OCI-LY1 (cell line): Measurements from ENCODE around the gene KIRREL3.

Source experiments
- H2AFZ ChIP-seq: fragments of 200-600 bp; sonication (generic), shearing (Covaris generic); 2 replicates; pipeline ENCODE4 v1.6.0; 2014; ENCODE audit warnings: antibody characterized with exemption, mild to moderate bottlenecking, low read length
- H3F3A ChIP-seq: fragments of 200-600 bp; sonication (generic), shearing (Covaris generic); 2 replicates; pipeline ENCODE4 v1.6.0; 2014; ENCODE audit warnings: mild to moderate bottlenecking, antibody characterized with exemption, low read length, moderate library complexity; ENCODE audit not compliant: insufficient read depth
- H3K27ac ChIP-seq: fragments of 200-600 bp; sonication (generic); 2 replicates; pipeline ENCODE4 v1.5.1; 2014; ENCODE audit warnings: low read length, mixed run types, mild to moderate bottlenecking, low read depth; ENCODE audit not compliant: poor library complexity, severe bottlenecking
- H3K27me3 ChIP-seq: fragments of 200-600 bp; sonication (generic); 2 replicates; pipeline ENCODE4 v1.6.0; 2014; ENCODE audit warnings: antibody characterized with exemption, mild to moderate bottlenecking, low read length, moderate library complexity; ENCODE audit not compliant: insufficient read depth
- H3K36me3 ChIP-seq: fragments of 200-600 bp; sonication (generic); 2 replicates; pipeline ENCODE4 v1.6.1; 2014; ENCODE audit warnings: mild to moderate bottlenecking, antibody characterized with exemption, low read length, moderate library complexity, mixed read lengths; ENCODE audit not compliant: insufficient read depth
- H3K4me1 ChIP-seq: fragments of 200-600 bp; sonication (generic); 2 replicates; pipeline ENCODE4 v1.5.1; 2014; ENCODE audit warnings: mild to moderate bottlenecking, low read length, moderate library complexity; ENCODE audit not compliant: insufficient read depth, severe bottlenecking
- H3K4me2 ChIP-seq: fragments of 200-600 bp; sonication (generic), shearing (Covaris generic); 2 replicates; pipeline ENCODE4 v1.6.1; 2014; ENCODE audit warnings: low read length
- H3K4me3 ChIP-seq: fragments of 200-600 bp; sonication (generic); 2 replicates; pipeline ENCODE4 v1.5.1; 2014; ENCODE audit warnings: low read length, low read depth, mild to moderate bottlenecking, mixed read lengths; ENCODE audit not compliant: poor library complexity, severe bottlenecking
- H3K79me2 ChIP-seq: fragments of 200-600 bp; shearing (Covaris generic); 2 replicates; pipeline ENCODE4 v1.6.1; 2016; ENCODE audit warnings: mixed run types, low read length, mixed read lengths; ENCODE audit not compliant: insufficient read depth
- H3K9ac ChIP-seq: fragments of 200-600 bp; sonication (generic), shearing (Covaris generic); 2 replicates; pipeline ENCODE4 v1.6.1; 2014; ENCODE audit warnings: mild to moderate bottlenecking, low read length, mixed read lengths
- H3K9me2 ChIP-seq: fragments of 200-600 bp; sonication (generic), shearing (Covaris generic); 2 replicates; pipeline ENCODE4 v1.6.1; 2014; ENCODE audit warnings: low read depth, mild to moderate bottlenecking, low read length, mixed read lengths
- H3K9me3 ChIP-seq: fragments of 200-600 bp; shearing (Covaris generic); 2 replicates; pipeline ENCODE4 v1.6.1; 2014; ENCODE audit warnings: low read length, mixed read lengths
- H4K20me1 ChIP-seq: fragments of 200-600 bp; sonication (generic), shearing (Covaris generic); 2 replicates; pipeline ENCODE4 v1.6.0; 2016; ENCODE audit warnings: mild to moderate bottlenecking, low read length; ENCODE audit not compliant: insufficient read depth
- EZH2 ChIP-seq: fragments of 200-600 bp; sonication (generic), shearing (Covaris generic); IDR thresholded peaks from 2 replicates; pipeline ENCODE4 v1.8.0; 2017; ENCODE audit warnings: borderline replicate concordance, mixed run types, mild to moderate bottlenecking, antibody characterized with exemption, low read length, moderate library complexity, mixed read lengths
- TF ChIP-seq, protein P1 (sequence below): fragments of 200-600 bp; sonication (generic), shearing (Covaris generic); IDR thresholded peaks from 2 replicates; pipeline ENCODE4 v1.5.1; 2017; ENCODE audit warnings: mild to moderate bottlenecking, antibody characterized with exemption, low read length, moderate library complexity, mixed read lengths

Gene KIRREL3

GRCh38 chr11:126604461-126604860, 396.1 kb downstream of the KIRREL3 start:
- Histone ChIP-seq H3K27ac (no peak overlapping the region), H3K4me1 (no peaks in the 10 kb centered on the region), H3K9me2 (no peaks in the 10 kb centered on the region)

DNA sequence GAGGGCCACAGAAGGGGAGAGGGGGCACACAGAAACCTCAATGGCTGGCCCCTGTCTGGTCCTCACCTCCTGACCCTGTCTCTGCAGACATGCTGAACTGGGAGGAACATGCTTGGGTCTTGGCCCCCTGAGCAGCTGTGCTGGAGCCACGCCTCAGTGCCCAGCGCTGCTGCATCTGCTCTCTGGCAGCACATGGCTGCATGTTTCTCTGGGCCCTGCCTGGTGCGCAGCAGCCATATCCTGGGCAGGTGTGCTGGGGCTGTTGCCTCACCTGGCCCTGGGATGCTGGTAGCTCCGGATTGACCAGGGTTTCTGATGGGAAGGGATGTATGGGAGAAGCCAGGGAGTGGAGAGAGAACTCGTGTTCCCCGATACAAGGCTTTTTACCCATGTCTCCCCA, 397.1 kb downstream of the KIRREL3 start:
- Histone ChIP-seq H3F3A (no peaks in the 10 kb centered on the region), H3K9me2 (no peaks in the 10 kb centered on the region), H3K9ac (no peak overlapping the region)

More at GRCh38 chr11:126604461-126604860, 396.1 kb downstream of the KIRREL3 start:
- Histone ChIP-seq H3K4me2 (no peak overlapping the region), H3K79me2 (no peaks in the 10 kb centered on the region), H3K9ac (no peak overlapping the region), H3F3A (no peaks in the 10 kb centered on the region), H2AFZ (no peak overlapping the region), H3K9me3 (no peaks in the 10 kb centered on the region), H4K20me1 (no peaks in the 10 kb centered on the region), H3K4me3 (no peak overlapping the region), H3K27me3 (no peaks in the 10 kb centered on the region), H3K36me3 (no peaks in the 10 kb centered on the region)
- no peak for TF ChIP-seq EZH2
- TF ChIP-seq, protein P1, sequence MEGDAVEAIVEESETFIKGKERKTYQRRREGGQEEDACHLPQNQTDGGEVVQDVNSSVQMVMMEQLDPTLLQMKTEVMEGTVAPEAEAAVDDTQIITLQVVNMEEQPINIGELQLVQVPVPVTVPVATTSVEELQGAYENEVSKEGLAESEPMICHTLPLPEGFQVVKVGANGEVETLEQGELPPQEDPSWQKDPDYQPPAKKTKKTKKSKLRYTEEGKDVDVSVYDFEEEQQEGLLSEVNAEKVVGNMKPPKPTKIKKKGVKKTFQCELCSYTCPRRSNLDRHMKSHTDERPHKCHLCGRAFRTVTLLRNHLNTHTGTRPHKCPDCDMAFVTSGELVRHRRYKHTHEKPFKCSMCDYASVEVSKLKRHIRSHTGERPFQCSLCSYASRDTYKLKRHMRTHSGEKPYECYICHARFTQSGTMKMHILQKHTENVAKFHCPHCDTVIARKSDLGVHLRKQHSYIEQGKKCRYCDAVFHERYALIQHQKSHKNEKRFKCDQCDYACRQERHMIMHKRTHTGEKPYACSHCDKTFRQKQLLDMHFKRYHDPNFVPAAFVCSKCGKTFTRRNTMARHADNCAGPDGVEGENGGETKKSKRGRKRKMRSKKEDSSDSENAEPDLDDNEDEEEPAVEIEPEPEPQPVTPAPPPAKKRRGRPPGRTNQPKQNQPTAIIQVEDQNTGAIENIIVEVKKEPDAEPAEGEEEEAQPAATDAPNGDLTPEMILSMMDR = no peak

GRCh38 chr11:126602993-126603392, 397.6 kb downstream of the KIRREL3 start:
- no peak overlapping the region for H3K27ac ChIP-seq
- no peaks in the 10 kb centered on the region for H3F3A ChIP-seq
- H3K4me1 ChIP-seq = no peaks in the 10 kb centered on the region
- no peak overlapping the region for H3K9ac ChIP-seq
- no peaks in the 10 kb centered on the region for H3K36me3 ChIP-seq
- H2AFZ ChIP-seq = no peak overlapping the region
- H3K9me2 ChIP-seq = no peaks in the 10 kb centered on the region
- H3K4me3 ChIP-seq = no peak overlapping the region
- H3K79me2 ChIP-seq = no peaks in the 10 kb centered on the region
- H3K27me3 ChIP-seq = no peaks in the 10 kb centered on the region
- H3K9me3 ChIP-seq = no peaks in the 10 kb centered on the region
- no peaks in the 10 kb centered on the region for H4K20me1 ChIP-seq
- H3K4me2 ChIP-seq = no peak overlapping the region
- TF ChIP-seq EZH2 = no peak
- TF ChIP-seq, protein P1 = no peak

More for the DNA sequence above, 397.1 kb downstream of the KIRREL3 start:
- Histone ChIP-seq H3K79me2 (no peaks in the 10 kb centered on the region), H3K4me3 (no peak overlapping the region), H3K27ac (no peak overlapping the region), H3K27me3 (no peaks in the 10 kb centered on the region), H3K9me3 (no peaks in the 10 kb centered on the region), H3K4me2 (no peak overlapping the region), H2AFZ (no peak overlapping the region), H3K36me3 (no peaks in the 10 kb centered on the region), H3K4me1 (no peaks in the 10 kb centered on the region), H4K20me1 (no peaks in the 10 kb centered on the region)
- no peak for TF ChIP-seq EZH2
- TF ChIP-seq, protein P1 = no peak
